NCI-H1694 (cell line): ENCODE data around the gene PIAS2.
"Not testable (repeated sequence)": the region's sequence is repeated elsewhere in the genome, so short reads cannot be mapped to it uniquely, and the experiment has no call there.

Source experiments
- DNase-seq: peaks from one replicate; lab custom pipeline; 2025; lab: John Stamatoyannopoulos, UW

PIAS2 gene

DNA sequence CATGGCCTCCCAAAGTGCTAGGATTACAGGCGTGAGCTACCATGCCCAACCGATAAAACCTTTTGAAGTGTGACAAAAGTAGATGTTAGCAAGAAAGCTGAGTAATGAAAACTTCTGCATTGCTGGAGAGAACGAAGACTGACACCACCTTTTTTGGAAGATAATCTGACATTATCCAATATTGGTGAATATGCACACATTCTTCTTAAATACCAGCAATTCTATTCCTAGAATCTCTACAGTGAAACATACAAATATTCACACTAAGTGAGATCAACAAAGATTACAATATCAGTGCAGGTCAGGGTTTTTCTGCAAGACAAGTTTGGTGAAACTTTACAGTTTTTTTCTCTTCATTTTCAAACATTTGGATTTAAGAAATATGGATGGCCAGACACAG, 7.8 kb downstream of the PIAS2 start:
- DNase-seq: no peak

GRCh38 chr18:46903406-46903805, 13.9 kb downstream of the PIAS2 start:
- DNase-seq: no peak

GRCh38 chr18:46899274-46899948, 17.9 kb downstream of the PIAS2 start:
- no peak for DNase-seq

DNA sequence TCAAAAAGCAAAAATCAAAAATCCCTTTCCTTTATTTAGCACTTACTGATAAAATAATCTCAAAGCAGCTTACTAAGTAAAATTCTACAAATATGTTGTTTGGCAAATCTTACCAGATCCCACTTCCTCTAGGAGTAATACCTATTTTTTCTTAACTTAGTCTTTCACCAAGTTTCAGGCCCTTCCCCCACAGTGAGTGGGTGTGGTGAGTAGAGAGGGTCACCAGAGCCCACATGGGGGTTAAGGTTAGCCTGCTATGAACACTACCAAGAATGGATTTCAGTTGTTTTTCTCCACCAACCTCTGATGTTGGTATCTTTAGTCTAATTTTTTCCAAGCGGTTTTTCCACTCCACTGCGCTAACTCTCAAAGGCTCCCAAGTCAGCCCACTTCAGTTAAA, 23.2 kb downstream of the PIAS2 start:
- DNase-seq: no peak

GRCh38 chr18:46893360-46893759, 23.9 kb downstream of the PIAS2 start:
- no peak for DNase-seq

DNA sequence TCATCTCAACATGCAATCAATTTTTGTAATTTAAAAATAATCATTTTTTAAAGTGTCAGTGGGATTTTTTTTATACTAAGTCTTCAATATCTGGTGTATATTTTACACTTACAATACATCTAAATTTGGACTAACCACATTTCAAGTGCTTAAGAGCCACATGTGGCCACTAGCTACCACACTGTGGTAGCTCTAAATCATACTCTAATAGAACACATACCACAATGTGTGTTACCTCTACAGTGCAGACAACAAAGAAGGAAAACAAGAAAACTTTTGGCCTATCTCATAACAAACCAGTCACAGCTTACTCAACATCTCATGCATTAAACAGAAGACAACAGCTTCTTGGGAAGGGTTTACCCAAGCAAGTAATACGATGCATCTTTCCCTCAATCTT, 24.5 kb downstream of the PIAS2 start:
- DNase-seq: no peak

- no peak for DNase-seq
Measured at GRCh38 chr18:46891742-46892214, 25.5 kb downstream of the PIAS2 start.

DNA sequence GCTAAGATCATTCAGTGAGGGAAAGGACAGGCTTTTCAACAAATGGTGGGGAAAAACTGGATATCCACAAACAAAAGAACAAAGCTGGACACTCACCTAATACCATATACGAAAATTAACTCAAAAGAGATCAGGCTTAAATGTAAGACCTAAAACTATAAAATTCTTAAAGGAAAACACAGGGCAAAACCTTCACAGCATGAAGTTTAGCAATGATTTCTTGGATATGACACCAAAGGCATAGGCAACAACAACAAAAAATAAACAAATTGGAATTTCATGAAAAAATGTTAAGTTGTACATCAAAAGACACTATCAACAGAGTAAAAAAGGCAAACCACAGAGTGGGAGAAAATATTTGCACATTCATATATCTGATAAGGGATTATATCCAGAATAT, 28.3 kb downstream of the PIAS2 start:
- no peak for DNase-seq

- no peak for DNase-seq
Measured at GRCh38 chr18:46886893-46887292, 30.4 kb downstream of the PIAS2 start.

DNA sequence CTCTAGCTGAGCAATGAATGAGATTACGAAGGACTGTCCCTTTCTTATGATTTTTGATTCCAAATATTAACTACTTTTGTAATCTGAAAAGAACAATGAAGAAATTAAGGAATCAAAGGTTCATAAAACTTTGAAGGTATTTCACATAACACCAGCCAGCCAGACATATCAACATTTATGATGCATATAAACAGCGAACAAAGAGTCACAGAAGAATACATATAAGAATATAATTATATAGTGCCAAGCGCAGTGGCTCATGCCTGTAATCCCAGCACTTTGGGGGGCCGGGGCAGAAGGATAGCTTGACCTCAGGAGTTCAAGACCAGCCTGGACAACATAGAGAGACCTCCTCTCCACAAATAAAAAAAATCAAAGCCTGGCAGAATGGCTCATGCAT, 34.1 kb downstream of the PIAS2 start:
- no peak for DNase-seq

DNA sequence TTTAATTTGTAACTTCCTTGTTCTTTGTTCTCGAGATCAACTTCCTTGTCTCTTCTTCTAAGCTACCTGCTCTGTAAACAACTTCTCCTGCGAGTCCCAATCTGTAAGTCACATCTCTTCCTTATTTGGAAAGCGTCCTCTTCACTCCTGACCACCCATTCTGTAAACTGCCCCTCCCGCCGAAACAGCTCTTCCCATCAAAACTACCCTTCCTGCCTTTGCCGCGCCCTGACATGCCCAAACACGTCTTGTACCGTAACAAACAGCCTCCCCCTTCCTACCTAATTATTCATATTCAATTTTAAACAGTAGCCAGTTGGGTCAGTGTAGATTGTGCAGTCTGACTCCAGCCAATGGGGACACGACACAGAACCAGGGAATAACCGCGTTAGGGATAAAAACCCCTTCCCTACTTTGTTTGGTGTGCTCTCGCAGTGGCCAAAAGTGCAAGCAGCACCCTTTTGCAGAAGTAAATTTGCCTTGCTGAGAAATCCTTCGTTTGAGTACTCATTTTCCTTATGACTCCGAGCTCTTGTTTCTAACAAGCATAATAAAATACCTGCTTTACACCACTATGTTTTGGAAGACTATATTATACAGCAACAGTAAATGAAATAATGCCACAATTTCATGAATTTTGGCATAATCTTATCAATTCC, 39.8 kb downstream of the PIAS2 start:
- no peak for DNase-seq

DNA sequence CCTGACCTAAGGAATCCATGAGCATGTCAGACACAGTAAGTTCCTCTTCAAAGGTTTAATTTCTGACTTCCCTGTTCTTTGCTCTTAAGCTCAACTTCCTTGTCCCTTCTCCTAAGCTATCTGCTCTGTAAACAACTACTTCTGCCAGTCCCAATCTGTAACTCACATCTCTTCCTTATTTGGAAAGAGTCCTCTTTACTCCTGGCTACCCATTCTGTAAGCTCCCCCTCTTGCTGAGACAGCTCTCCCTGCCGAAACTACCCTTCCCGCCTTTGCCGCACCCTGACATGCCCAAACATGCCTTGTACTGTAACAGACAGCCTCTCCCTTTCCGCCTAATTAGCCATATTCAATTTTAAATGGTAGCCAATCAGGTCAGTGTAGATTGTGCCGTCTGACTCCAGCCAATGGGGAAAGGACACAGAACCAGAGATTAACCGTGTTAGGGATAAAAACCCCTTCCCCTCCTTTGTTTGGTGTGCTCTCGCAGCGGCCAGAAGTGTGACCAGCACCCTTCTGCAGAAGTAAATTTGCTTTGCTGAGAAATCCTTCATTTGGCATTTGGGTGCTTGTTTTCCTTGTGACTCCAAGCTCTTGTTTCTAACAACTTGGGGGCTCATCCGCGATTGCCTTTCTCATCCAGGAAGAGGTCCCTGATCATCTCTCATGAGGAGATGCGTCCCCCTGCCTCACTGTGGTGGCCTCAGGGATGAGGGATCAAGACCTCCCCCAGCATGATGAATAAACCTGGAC, 49.0 kb downstream of the PIAS2 start:
- DNase-seq: no peak

- DNase-seq: no peak
Measured at GRCh38 chr18:46867367-46868143, 49.8 kb downstream of the PIAS2 start.

- no peak for DNase-seq
Measured at GRCh38 chr18:46866523-46866922, 50.8 kb downstream of the PIAS2 start.

DNA sequence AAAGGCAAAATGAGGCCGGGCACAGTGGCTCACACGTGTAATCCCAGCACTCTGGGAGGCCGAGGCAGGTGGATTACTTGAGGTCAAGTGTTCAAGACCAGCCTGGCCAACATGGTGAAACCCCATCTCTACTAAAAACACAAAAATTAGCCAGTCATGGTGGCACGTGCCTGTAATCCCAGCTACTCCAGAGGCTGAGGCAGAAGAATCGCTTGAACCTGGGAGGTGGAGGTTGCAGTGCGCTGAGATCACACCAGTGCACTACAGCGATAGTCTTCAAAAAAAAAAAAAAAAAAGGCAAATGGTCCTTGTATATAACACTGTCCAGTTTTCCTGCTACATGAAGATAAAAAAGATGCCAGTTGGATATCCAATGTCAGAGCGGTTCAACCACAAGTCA, 52.1 kb downstream of the PIAS2 start:
- DNase-seq: not testable (repeated sequence)

GRCh38 chr18:46859855-46860254, 57.5 kb downstream of the PIAS2 start:
- DNase-seq: no peak

- no peak for DNase-seq
Measured at GRCh38 chr18:46858290-46858689, 59.0 kb downstream of the PIAS2 start.

- no peak for DNase-seq
Measured at GRCh38 chr18:46856973-46857372, 60.3 kb downstream of the PIAS2 start.

GRCh38 chr18:46849007-46849406, 68.3 kb downstream of the PIAS2 start:
- no peak for DNase-seq

DNA sequence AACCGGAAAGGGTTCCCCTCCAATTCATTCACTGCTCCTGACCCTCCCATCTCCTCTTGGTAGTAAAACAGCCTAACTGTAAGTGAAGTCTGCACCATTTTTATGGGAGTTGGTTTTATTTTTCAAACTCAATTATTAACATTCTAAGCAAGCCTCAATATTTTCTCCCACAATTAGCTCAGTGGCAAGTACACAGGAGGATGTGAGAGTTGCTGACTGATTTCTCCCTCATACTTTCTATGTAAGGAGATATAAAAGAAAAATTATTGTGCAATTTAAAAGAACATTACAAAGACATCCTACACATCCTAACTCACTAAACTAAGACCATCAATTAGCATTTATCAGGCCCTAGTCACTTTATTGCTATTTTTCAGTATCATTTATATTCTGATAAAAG, 73.9 kb downstream of the PIAS2 start:
- DNase-seq: no peak

GRCh38 chr18:46842583-46842982, 74.7 kb downstream of the PIAS2 start:
- DNase-seq: no peak

- DNase-seq: no peak
Measured at GRCh38 chr18:46833899-46834298, 83.4 kb downstream of the PIAS2 start.
